DMS 273 (cell line): ENCODE data around the gene IPO8.
"Not testable (repeated sequence)": the region's sequence is repeated elsewhere in the genome, so short reads cannot be mapped to it uniquely, and the experiment has no call there.

ENCODE experiments used
- DNase-seq: peaks from one replicate; lab custom pipeline; 2025; ENCODE audit not compliant: unreplicated experiment; lab: John Stamatoyannopoulos, UW

The IPO8 gene

DNA sequence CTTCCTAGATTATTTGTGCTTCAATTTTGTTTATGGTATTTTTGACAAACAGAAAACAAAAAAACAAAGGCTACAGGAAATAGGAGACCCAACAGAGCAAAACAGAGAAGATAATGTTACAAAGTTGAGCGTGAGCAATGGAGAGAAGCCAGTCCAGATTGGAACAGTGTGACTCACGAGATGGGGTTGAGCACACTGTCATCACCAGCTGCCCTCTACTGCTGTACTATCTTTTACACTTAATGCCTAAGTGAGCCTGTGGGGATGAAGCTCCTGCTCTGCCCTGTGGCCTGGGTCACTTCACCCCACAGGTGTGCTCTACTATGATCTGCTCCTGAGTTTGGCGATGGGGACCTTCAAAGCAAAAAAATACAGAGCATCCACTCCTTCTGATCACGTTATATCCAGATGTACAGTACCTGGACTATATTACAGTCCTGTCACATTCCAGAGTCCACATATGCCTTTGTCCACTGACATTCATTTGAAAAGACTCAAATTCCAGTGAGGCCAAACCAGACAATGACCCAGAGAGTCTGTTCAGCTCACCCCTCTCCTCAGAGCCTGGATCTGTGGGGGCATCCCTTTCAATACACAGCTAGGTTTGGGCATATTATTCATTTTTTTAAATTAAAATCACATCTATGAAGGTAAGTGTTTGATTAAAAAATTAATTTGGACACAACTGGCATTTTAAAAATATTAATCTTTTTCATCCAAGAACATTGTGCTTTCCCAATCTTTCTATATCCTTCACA, 4.4 kb downstream of the IPO8 start:
- DNase-seq: peak; percentile 58

DNA sequence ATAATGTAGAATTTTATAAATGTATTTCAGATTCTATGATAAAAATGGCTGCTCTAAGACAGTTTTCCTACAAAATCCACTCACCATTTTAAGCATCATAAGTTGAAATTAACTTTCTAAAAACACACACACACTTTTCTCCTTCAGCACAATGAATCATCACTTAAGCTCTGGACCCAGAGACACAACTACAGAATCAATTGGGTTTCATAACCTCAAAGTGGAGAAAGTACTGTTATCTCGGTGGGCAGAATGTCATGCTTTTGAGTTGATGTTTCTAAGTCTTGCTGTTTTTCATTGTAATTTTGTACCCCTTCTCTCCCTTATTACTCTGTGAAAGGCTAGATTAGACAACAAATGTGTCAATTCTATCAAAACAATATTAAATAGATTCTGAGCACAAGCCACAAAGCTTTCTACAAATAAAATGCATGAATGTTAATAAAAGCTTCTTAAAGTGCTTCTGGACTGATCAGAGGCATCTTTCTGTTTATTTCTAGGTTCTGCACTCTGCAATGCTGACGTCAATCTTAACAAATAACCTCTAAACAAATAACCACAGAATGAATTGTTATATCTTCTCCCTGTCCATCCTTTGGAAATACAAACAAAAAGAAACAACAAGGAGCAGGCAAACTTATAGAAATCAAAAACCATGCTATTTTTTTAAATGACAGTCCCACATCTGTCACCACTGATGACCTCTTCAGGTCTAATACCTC, 8.2 kb downstream of the IPO8 start:
- DNase-seq: no peak

DNA sequence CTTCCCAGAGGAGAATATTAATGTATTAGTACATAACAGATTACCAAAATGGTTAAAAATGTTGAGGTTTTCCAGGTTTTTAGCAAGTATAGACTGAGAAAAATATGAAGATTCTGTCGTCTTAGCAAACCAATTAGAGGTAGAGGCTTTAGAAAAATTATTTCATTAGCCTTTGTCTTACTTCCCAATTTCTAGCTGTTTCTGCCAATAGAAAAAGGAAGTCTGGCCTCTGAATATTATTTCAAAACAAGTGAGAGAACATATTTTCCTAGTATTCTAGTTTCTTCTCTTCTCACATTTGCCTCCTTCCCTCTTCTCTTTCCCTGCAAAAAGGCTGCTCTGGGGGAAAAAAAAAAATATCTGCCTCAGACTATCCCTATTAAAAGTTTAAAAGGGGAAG, 16.4 kb downstream of the IPO8 start:
- no peak for DNase-seq

DNA sequence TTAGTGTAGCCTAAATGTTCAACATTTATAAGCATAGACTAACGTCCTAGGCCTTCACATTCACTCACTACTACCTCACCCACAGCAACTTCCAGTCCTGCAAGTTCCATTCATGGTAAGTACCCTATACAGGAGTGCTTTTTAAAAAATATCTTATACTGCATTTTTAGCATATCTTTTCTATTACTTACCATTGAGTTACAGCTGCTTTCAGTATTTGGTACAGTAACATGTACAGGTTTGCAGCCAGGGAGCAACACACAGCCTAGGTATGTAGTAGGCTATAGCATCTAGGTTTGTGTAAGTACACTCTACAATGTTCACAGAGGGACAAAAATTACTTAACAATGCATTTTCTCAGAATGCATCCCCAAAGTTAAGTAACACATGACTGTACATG, 17.4 kb downstream of the IPO8 start:
- DNase-seq: no peak

DNA sequence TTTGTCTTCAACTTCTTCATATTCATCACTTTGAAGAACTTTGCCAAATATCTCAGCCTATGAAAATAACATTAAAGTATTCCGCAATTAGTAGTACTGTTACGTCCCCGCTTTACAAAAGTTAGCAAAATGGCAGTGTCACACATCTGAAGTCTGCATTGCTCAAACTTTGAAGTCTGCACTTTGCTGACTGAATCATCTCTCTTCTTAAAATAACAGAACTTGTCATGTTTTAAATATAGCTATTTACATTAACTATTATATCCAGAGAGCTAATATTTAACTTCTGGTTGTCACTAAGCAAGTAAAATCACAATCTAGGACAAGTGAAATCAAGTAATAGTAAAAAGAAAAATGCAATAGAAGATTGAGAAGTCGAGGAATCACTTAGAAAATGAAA, 34.5 kb downstream of the IPO8 start:
- no peak for DNase-seq

DNA sequence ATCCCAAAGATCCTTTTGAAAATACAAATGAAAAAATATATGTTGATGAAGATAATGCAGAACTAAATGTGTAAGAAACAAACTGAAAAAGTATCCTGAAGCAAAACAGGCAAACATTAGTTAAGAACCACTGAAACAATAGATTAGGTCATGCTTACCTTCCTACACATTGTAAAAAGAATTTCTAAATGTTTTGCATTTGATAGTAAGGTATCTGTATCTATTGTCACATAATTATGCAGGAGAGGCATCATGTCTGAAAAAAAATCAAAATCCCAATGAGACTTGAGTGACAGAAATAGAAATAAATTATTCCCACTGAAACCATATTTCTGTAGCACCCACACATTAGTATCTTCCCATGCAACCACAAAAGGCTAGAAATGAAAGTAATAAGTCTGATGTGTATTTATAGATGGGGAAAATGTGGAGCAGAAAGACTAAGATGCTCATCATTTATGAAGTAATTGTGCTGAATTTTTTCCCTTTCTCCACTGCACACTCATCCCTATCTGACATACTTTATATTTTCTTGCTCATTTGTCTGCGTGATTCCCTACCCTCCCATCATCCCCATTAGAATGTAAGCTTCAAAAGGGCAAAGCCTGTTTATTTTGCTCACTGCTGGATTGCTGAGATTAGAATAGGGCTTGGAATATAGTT, 43.5 kb downstream of the IPO8 start:
- DNase-seq: no peak

DNA sequence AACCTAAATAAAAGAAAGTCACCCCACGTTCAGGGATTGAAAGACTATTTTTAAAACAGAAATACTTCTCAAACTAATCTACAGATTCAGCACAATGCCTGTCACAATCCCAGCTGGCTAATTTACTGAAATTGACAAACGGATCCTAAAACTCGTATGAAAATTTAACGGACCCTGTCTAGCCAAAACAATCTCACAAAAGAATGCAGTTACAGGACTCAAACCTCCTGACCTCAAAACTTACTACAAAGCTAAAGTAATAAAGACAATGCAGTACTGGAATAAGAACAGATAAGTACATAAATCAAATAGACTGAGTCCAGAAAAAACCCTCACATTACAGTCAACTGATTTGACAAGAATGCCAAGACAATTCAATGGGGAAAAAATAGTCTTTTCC, 48.8 kb downstream of the IPO8 start:
- DNase-seq: no peak

DNA sequence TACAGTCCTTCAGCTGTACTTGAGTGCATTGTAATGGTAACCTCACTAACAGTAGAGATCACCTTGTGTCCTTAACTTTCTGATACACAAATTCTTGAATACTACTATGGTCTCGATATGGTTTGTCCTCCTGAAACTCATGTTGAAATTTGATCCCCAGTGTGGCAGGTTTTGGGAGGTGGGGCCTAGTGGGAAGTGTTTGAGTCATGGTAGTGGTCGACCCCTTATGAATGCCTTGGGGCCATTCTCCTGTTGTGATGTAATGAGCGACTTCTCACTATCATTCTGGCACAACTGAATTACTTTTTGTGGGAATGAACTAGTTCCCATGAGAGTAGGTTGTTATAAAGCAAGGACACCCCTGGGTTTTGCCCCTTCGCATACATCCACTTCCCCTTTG, 52.3 kb downstream of the IPO8 start:
- no peak for DNase-seq

DNA sequence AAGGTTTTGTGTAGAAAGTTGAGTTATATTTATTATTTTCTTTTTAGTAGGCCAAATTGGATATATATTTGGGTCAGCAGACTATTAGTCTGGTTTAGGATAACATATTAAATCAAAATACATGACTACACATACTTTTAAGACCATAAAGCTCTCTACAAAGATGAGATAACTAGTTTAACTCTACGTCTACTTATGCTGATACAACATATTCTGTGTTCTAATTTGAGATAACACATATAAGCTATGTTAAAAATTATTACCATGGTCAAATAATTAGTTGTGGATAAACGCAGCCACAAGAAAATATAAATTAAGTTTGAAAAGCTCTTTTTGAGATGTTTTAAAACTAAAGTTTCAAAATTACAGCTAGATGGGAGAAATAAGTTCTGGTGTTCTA, 55.3 kb downstream of the IPO8 start:
- no peak for DNase-seq

DNA sequence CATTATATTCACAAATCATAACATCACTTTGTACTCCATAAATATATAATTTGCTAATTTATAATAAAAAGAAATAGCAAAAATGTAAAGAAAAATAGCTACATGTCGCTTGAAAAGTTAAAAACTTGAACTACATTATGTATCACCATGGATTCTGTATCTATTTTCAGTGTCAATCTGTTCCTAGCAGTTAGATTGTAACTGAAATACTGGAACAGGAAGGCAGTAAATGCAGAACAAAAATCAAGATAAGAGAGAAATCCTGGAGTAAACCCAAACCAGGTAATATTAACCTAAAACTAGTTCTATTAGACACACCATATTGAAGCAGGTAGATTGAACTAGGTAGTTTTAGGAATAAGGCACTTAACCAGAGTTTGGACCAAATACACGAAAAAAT, 60.3 kb downstream of the IPO8 start:
- DNase-seq: no peak

DNA sequence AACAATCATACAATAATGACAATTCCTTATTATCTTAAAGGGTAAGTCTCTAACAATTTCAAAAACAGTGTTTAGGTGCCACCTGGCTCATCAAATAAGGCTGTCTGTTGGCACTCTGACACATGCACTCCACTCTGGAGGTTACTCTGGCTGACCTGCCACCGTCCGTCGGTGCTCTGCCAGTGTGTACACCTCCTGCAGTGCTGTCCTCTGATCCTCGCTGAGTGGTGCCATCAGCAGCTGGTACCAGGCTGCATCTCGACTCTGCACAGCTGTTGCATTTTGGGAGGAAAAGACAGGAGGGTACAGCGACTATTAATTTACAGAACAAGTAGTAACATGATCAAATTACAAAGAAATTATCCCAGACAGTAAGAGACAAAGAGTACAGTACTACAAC, 63.9 kb downstream of the IPO8 start:
- DNase-seq: peak; percentile 42

DNA sequence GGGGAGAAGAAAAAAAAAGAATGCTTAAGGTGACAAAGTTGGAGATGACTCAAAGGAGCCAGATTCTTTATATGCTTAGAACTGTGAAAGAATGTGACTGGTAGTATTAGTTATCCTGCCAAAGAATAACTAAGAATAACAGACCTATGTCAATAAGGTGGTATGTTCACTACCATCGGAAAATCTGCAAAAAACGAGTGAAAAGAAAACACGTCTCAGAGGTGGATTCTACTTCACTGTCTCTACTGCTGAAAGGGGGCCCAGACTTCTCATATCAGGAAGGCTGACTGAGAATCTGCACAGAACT, 64.7 kb downstream of the IPO8 start:
- DNase-seq: no peak

DNA sequence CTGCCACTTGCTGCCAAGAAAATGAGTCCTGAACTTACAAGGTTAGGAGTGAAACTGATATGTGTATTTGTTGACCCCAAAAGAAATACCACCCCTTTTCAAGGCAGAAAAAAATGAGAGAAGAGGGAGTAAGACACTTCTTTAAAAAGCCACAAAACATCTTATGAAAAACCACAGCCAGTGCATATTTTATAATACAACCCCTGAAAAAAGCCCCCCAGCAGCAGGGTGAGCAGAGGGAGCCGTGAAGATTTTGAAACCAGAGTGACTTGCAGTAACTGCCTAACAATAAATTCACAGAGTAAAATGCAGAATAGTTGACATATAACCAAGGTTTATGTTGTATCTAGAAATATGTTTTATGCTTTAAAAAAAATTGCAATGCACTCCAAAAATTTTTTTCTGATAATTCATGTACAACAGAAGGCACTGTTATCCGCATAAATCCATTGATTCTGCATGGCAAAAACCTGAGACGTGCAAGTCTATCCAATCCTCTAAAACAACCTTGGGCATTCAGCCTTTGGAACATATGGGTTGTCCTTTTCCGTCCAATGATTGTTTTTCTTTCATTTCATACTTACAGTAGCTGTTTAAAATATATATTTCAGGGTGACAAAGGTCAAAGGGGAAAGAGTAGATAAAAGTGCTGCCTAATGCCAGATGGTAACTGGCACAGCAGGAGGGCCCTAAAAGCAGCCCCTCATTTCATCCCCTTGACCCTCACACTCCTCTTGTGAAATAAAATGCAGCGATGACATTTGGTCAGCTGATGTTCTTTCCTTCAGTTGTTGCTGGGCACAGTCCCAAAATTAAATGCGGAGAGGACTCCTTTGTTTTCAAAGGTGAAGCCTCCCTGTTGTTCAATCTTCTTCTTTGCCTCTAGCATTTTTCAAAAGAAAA, 65.3 kb downstream of the IPO8 start:
- no peak for DNase-seq

DNA sequence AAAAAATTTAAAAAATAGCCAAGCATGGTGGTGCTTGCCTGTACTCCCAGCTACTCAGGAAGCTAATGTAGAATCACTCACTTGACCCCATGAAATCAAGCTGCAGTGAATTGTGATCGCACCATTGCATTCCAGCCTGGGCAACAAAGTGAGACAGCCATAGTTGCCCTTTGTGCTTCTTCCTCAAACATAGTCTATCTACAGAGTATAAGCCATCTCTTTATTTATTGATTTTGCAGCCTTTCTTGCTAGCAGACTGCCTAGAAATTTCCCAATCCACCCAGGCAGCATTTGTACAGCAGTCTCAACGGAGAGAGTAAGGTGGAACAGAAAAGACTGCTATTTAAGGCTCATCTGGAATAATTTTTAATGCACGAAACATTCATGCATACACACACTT, 68.8 kb downstream of the IPO8 start:
- DNase-seq: no peak

DNA sequence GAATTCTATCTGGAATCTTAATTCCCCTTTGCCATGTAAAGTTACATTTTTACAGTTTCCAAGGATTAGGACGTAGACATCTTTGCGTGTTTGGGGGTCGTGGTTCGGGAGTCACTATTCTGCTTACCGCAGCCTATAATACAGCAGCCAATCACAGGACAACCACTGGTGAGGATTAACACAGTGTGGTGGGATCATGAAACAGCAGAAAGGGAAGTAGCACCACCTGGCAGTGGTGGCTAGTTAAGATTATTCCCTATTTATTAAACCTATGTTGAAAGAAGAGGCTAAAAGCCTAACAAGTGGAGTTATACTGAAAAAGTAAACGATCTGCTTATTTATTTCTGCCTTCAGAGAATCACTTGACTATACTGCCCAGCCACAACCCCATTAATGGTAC, 71.7 kb downstream of the IPO8 start:
- DNase-seq: no peak

DNA sequence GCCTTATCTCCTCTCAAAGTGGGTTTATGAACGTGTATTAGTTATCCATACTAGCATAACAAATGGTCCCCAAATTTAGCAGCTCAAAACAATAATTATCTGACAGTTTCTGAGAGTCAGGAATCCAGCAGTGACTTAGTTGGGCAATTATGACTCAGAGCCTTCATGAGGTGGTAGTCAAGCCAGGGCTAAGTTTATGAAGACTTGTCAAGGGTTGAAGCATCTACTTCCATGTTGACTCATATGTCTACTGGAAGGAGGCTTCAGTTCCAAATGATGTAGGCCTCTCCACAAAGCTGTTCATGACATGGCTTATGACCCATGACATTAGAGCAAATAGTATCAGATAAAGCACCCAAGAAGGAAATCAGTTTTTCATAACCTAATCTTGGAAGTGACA, 73.2 kb downstream of the IPO8 start:
- no peak for DNase-seq

DNA sequence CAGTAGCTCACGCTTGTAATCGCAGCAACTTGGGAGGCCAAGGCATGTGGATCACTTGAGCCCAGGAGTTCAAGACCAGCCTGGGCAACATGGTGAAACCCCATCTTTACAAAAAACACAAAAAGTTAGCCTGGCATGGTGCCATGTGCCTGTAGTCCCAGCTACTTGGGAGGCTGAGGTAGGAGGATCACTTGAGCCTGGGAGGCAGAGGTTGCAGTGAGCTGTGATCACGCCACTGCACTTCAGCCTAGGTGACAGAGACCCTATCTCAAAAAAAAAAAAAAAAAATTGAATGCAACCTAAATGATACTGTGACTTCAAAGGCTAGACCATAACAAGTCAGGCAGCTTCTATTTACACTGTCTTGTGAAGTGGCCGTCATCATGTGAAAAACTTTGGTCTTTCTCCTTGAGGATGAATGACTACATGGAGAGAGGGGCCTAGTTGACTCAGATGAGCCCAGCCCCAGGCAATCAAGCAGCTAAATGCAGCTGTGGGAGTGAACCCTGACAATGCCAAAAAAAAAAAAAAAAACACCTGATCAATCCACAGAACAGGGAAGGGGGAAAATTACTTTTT, 73.9 kb downstream of the IPO8 start:
- not testable (repeated sequence) for DNase-seq

DNA sequence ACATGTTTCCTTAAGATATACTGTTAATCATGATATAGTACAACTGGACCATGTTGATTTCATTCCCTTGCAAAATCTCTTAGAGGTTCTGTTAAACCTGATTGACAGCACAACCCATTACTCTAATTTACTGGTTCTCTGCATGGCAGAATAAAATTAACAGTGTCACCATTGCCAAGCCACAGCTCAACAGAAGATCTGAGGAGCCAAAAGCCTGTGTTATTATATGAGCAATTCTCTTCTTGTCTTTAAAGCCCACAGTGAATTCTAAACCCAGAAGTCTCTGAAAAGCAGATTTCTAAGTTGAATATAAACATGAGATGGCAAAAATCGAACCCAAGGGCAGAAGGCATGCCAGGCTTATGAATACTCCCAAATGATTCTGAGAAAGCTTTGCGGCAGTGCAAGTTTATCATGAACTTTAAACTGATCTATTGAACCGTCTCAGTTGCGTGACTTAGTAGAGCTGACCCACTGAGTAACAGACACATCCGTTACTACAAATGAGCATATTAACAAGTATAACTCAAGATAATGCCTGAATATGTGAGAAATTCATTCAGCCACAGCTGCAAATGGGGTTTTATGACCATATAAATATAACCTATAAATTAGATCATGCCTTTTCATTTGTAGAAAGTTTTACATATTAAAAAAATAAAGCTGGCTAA, 78.2 kb downstream of the IPO8 start:
- no peak for DNase-seq

DNA sequence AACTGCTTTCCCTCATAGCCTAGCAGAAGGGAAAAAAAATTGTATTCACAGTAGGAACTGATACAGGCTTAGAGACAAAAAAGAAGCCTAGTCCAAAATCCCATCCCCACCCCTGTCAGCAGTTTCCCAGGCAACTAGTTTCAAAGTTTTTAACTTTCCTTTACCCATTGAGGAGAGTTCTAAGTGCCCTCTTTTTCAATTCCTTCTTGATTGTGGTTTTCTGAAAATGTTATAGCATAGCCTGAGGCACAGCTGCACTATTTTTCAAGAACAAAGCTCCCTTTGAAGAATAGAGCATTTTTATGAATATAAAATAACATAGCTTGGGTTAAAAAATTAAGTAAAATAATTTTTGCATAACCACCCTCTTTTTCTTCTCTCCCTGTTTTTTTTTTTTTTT, 81.6 kb downstream of the IPO8 start:
- DNase-seq: no peak

DNA sequence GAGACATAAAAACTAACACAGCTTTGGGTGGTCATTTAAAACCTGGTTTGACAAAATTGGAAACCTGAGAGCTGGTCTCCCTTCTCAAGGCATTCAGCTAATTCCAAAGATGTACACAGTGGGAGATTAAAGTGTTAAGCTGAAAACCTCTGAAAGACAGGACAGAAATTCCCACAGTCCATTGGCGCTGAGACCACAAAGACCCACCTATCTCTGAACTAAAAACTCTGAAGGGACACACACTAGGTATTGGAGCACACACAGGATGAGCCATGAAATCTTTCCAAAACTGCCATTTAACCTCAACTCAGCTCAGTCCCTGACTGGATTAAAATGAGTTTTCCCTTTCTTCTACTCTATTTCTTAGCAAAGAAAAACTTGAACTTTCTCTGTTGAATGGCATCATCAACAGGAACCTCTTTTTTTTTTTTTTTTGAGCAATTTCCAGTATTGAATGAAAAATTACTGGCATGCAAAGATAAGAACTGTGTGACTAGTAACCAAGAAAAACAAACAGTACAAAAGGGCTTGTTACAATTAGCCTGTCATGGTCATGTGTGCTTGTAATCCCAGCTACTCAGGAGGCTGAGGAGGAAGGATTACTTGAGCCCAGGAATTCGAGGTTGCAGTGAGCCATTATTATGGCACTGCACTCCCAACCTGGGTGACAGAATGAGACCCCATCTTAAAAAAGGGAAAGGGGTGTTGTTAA, 82.4 kb downstream of the IPO8 start:
- DNase-seq: no peak
